Liver (tissue), 9 donors: ENCODE measurements around the gene STN1. TPM values are rescaled to one million over a fixed set of nuclear protein-coding genes. Genes with fewer than 3 reads are reported as not detected.

Source experiments
- DNase-seq: peaks from one replicate; pipeline ENCODE4 v3.0.0-alpha.2; 2017; ENCODE audit warnings: low spot score
- H3K27ac ChIP-seq, 2 donors: one replicate each; pipeline ENCODE4 v1.7.0; 2013; ENCODE audit warnings: inconsistent platforms in 2 of 2, low read length in 2 of 2, control low read depth in 1 of 2, low read depth in 1 of 2, mild to moderate bottlenecking in 1 of 2
- H3K27me3 ChIP-seq, 4 donors: one replicate each; pipeline versions ENCODE4 v1.6.1 to v1.7.0; 2013; ENCODE audit warnings: low read length in 3 of 4, inconsistent platforms in 1 of 4, mild to moderate bottlenecking in 1 of 4, moderate library complexity in 1 of 4; ENCODE audit not compliant: control insufficient read depth in 4 of 4, insufficient read depth in 4 of 4
- H3K36me3 ChIP-seq, 4 donors: one replicate each; pipeline versions ENCODE4 v1.6.1 to v1.7.0; 2013; ENCODE audit warnings: low read length in 3 of 4, mild to moderate bottlenecking in 3 of 4, low read depth in 1 of 4, moderate library complexity in 1 of 4; ENCODE audit not compliant: control insufficient read depth in 4 of 4, insufficient read depth in 3 of 4
- H3K4me1 ChIP-seq, 4 donors: one replicate each; pipeline versions ENCODE4 v1.6.1 to v1.7.0; 2013; ENCODE audit warnings: low read length in 3 of 4, mild to moderate bottlenecking in 3 of 4, moderate library complexity in 1 of 4; ENCODE audit not compliant: control insufficient read depth in 4 of 4, insufficient read depth in 4 of 4
- H3K4me3 ChIP-seq, 3 donors: one replicate each; pipeline versions ENCODE4 v1.6.1 to v1.7.0; 2013; ENCODE audit warnings: low read length in 3 of 3, control low read depth in 1 of 3, low read depth in 1 of 3, mild to moderate bottlenecking in 1 of 3
- H3K9ac ChIP-seq, 2 donors: one replicate each; pipeline ENCODE4 v1.7.0; 2013; ENCODE audit warnings: low read length in 2 of 2, mild to moderate bottlenecking in 2 of 2, moderate library complexity in 2 of 2, control low read depth in 1 of 2, low read depth in 1 of 2
- H3K9me3 ChIP-seq, 4 donors: one replicate each; pipeline versions ENCODE4 v1.6.1 to v1.7.0; 2013; ENCODE audit warnings: low read length in 3 of 4; ENCODE audit not compliant: control insufficient read depth in 4 of 4
- EGR1 ChIP-seq, 2 donors: IDR thresholded peaks; 2 replicates each; pipeline ENCODE4 v1.6.1; 2016 to 2018; ENCODE audit warnings: antibody characterized with exemption in 2 of 2, low read depth in 2 of 2
- FOXA1 ChIP-seq: IDR thresholded peaks from 2 replicates; pipeline ENCODE4 v1.6.1; 2016; ENCODE audit warnings: antibody characterized with exemption
- FOXA2 ChIP-seq: IDR thresholded peaks from 2 replicates; pipeline ENCODE4 v1.6.1; 2016; ENCODE audit warnings: antibody characterized with exemption
- GABPA ChIP-seq, 2 donors: IDR thresholded peaks in 1 of 2; conservative IDR thresholded peaks in 1 of 2; 2 replicates each; pipeline ENCODE4 v1.6.1; 2016; ENCODE audit warnings: antibody characterized with exemption in 2 of 2, mild to moderate bottlenecking in 1 of 2, moderate library complexity in 1 of 2
- HNF4G ChIP-seq: IDR thresholded peaks from 2 replicates; pipeline ENCODE4 v1.6.1; 2016; ENCODE audit warnings: antibody characterized with exemption
- JUND ChIP-seq, 2 donors: IDR thresholded peaks; 2 replicates each; pipeline ENCODE4 v1.6.1; 2016; ENCODE audit warnings: antibody characterized with exemption in 2 of 2
- NR2F2 ChIP-seq: IDR thresholded peaks from 2 replicates; pipeline ENCODE4 v1.6.1; 2016; ENCODE audit warnings: antibody characterized with exemption
- RXRA ChIP-seq, 2 donors: IDR thresholded peaks; 2 replicates each; pipeline ENCODE4 v1.6.1; 2017 to 2018; ENCODE audit warnings: antibody characterized with exemption in 2 of 2, mild to moderate bottlenecking in 1 of 2
- TAF1 ChIP-seq: conservative IDR thresholded peaks from 2 replicates; pipeline ENCODE4 v1.6.1; 2016; ENCODE audit warnings: antibody characterized with exemption, mild to moderate bottlenecking
- YY1 ChIP-seq: IDR thresholded peaks from 2 replicates; pipeline ENCODE4 v1.6.1; 2016; ENCODE audit warnings: antibody characterized with exemption, mild to moderate bottlenecking
- ZBTB33 ChIP-seq: IDR thresholded peaks from 2 replicates; pipeline ENCODE4 v1.6.1; 2016; ENCODE audit warnings: antibody characterized with exemption
- whole genome bisulfite sequencing: extraction: QIAGEN DNeasy Blood & Tissue Kit; methylation state at CpG from one replicate; pipeline ENCODE4 v1.1.7; 2013; 5-methylcytosine and 5-hydroxymethylcytosine counted together
- polyA plus RNA-seq, 2 donors: library from polyadenylated mRNA; stranded (reverse) in 1 of 2; unstranded in 1 of 2; fragments of 200-250 nt in 1 of 2; fragments of >200 nt in 1 of 2; fragmentation: Nextera tagmentation in 1 of 2; extraction: Ambion mirVana in 1 of 2; gene quantifications; one replicate each; pipeline versions ENCODE4 v1.2.1 to v1.2.3, GENCODE V29; 2013 to 2015
- total RNA-seq, 2 donors: library from RNA; depleted of rRNA; stranded (reverse); fragments of >200 nt; gene quantifications; one replicate each; pipeline ENCODE4 v1.2.3, GENCODE V29; 2014
- TF ChIP-seq, protein P1 (sequence below): fragments of 150-350 bp; IDR thresholded peaks from 2 replicates; pipeline ENCODE4 v1.5.1; 2017; ENCODE audit warnings: improper control_type of control experiment, low read depth, low read length; ENCODE audit not compliant: missing input control
- TF ChIP-seq, protein P2 (sequence below): IDR thresholded peaks from 2 replicates; pipeline ENCODE4 v1.6.1; 2016; ENCODE audit warnings: antibody characterized with exemption
- TF ChIP-seq, protein P3 (sequence below): IDR thresholded peaks from 2 replicates; pipeline ENCODE4 v1.6.1; 2016; ENCODE audit warnings: antibody characterized with exemption
- TF ChIP-seq, protein P4 (sequence below): IDR thresholded peaks from 2 replicates; pipeline ENCODE4 v1.6.1; 2016; ENCODE audit warnings: antibody characterized with exemption, mild to moderate bottlenecking
- donor health status: healthy.
- donor health status: healthy.
- donor health status: healthy.
- donor health status: healthy.
- donor health status: healthy.

STN1 gene
- total and polyA plus RNA-seq, 4 donors, result 6.9 to 12.9 (median 8.0) TPM

- TF ChIP-seq, protein P1, sequence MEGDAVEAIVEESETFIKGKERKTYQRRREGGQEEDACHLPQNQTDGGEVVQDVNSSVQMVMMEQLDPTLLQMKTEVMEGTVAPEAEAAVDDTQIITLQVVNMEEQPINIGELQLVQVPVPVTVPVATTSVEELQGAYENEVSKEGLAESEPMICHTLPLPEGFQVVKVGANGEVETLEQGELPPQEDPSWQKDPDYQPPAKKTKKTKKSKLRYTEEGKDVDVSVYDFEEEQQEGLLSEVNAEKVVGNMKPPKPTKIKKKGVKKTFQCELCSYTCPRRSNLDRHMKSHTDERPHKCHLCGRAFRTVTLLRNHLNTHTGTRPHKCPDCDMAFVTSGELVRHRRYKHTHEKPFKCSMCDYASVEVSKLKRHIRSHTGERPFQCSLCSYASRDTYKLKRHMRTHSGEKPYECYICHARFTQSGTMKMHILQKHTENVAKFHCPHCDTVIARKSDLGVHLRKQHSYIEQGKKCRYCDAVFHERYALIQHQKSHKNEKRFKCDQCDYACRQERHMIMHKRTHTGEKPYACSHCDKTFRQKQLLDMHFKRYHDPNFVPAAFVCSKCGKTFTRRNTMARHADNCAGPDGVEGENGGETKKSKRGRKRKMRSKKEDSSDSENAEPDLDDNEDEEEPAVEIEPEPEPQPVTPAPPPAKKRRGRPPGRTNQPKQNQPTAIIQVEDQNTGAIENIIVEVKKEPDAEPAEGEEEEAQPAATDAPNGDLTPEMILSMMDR, result no peak
- TF ChIP-seq, protein P2, sequence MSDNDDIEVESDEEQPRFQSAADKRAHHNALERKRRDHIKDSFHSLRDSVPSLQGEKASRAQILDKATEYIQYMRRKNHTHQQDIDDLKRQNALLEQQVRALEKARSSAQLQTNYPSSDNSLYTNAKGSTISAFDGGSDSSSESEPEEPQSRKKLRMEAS, result no peak
- no peak for TF ChIP-seq TAF1
- TF ChIP-seq RXRA (IDR thresholded peaks at IDR 0.05), result no peak
- no peak for TF ChIP-seq NR2F2
- no peak for TF ChIP-seq GABPA (IDR thresholded peaks at IDR 0.05 in 1 of 2, conservative IDR thresholded peaks at IDR 0.05 in 1 of 2)
- TF ChIP-seq, protein P3, sequence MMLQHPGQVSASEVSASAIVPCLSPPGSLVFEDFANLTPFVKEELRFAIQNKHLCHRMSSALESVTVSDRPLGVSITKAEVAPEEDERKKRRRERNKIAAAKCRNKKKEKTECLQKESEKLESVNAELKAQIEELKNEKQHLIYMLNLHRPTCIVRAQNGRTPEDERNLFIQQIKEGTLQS, result no peak
- H3K4me3 ChIP-seq, result no peak overlapping the region
- no peak overlapping the region for H3K9ac ChIP-seq
- peaks cover 0 to 4% (median 0%) of the 10 kb centered on the region in 4 donors for H3K4me1 ChIP-seq
- H3K27me3 ChIP-seq, result no peaks in the 10 kb centered on the region
- DNase-seq, result no peak
- no peaks in the 10 kb centered on the region for H3K36me3 ChIP-seq
- H3K27ac ChIP-seq, result no peak overlapping the region
- no peaks in the 10 kb centered on the region for H3K9me3 ChIP-seq
- 62% methylated on average over 3 of the region's 3 CpGs for WGBS
These were observed 5.5 kb upstream of the STN1 start for GRCh38 chr10:103923502-103923901.

DNA sequence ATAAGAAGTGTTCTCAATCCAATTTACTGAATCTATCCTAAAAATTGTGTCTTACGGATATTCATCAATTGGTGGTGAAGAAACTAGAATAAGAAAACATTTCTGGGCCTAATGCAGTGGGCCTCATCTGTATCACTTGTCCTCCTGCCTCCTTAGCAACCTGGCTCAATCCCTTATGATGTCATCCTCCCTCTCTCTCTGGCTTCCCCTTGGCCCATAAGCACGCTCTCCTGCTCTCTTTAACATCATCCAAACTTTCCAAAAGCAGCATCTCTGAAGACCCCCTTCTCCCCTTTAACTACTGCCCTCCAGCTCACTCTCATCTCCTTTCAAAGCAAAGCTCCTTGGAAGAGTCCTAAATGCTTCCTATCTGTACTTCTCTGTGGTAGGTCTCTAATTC lies 4.7 kb upstream of the STN1 start:
- DNase-seq, result no peak
- Histone ChIP-seq H3K36me3 (no peaks in the 10 kb centered on the region), H3K4me3 (no peak overlapping the region), H3K9me3 (no peaks in the 10 kb centered on the region), H3K27ac (no peak overlapping the region), H3K4me1 (peaks cover 0 to 7% (median under 1%) of the 10 kb centered on the region in 4 donors), H3K27me3 (no peaks in the 10 kb centered on the region), H3K9ac (no peak overlapping the region)
- TF ChIP-seq FOXA1 (no peak), JUND (IDR thresholded peaks at IDR 0.05) (no peak), HNF4G (no peak), ZBTB33 (no peak), NR2F2 (no peak), YY1 (no peak), GABPA (IDR thresholded peaks at IDR 0.05 in 1 of 2, conservative IDR thresholded peaks at IDR 0.05 in 1 of 2) (no peak), FOXA2 (no peak), RXRA (IDR thresholded peaks at IDR 0.05) (no peak), EGR1 (IDR thresholded peaks at IDR 0.05; ENCODE audit: low read depth in 2 of 2) (no peak), TAF1 (no peak)
- TF ChIP-seq, protein P4, sequence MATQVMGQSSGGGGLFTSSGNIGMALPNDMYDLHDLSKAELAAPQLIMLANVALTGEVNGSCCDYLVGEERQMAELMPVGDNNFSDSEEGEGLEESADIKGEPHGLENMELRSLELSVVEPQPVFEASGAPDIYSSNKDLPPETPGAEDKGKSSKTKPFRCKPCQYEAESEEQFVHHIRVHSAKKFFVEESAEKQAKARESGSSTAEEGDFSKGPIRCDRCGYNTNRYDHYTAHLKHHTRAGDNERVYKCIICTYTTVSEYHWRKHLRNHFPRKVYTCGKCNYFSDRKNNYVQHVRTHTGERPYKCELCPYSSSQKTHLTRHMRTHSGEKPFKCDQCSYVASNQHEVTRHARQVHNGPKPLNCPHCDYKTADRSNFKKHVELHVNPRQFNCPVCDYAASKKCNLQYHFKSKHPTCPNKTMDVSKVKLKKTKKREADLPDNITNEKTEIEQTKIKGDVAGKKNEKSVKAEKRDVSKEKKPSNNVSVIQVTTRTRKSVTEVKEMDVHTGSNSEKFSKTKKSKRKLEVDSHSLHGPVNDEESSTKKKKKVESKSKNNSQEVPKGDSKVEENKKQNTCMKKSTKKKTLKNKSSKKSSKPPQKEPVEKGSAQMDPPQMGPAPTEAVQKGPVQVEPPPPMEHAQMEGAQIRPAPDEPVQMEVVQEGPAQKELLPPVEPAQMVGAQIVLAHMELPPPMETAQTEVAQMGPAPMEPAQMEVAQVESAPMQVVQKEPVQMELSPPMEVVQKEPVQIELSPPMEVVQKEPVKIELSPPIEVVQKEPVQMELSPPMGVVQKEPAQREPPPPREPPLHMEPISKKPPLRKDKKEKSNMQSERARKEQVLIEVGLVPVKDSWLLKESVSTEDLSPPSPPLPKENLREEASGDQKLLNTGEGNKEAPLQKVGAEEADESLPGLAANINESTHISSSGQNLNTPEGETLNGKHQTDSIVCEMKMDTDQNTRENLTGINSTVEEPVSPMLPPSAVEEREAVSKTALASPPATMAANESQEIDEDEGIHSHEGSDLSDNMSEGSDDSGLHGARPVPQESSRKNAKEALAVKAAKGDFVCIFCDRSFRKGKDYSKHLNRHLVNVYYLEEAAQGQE, result no peak
- TF ChIP-seq, protein P1, result no peak
- TF ChIP-seq, protein P2, result no peak
- TF ChIP-seq, protein P3, result no peak
- 90% methylated on average over 2 of the region's 2 CpGs for WGBS
